Frontal cortex (tissue), 4 donors: ENCODE results near the gene MLLT3. TPM values are rescaled to one million over a fixed set of nuclear protein-coding genes. Genes with fewer than 3 reads are reported as not detected.
"Not testable (repeated sequence)": the region's sequence is repeated elsewhere in the genome, so short reads cannot be mapped to it uniquely, and the experiment has no call there.

Experiments used
- DNase-seq, 2 donors: peaks; one replicate each; pipeline ENCODE4 v3.0.0; 2012; ENCODE audit warnings: low spot score in 2 of 2
- FAIRE-seq: peaks from 2 replicates; lab custom pipeline; 2012; peaks lifted over from hg19 to GRCh38; lab: Jason Lieb, UNC
- total RNA-seq: library from RNA; depleted of rRNA; stranded (reverse); fragments of >200 nt; gene quantifications from one replicate; pipeline ENCODE4 v1.2.3, GENCODE V29; 2014
- donor health status: control.
- donor health status: control.
- donor health status: control.

The MLLT3 gene
- total RNA-seq, 1 donor from 2014 or later: 125 TPM

- DNase-seq (no peak), FAIRE-seq (no peak)
Observed at GRCh38 chr9:20601292-20601691, 21.0 kb downstream of the MLLT3 start.

DNA sequence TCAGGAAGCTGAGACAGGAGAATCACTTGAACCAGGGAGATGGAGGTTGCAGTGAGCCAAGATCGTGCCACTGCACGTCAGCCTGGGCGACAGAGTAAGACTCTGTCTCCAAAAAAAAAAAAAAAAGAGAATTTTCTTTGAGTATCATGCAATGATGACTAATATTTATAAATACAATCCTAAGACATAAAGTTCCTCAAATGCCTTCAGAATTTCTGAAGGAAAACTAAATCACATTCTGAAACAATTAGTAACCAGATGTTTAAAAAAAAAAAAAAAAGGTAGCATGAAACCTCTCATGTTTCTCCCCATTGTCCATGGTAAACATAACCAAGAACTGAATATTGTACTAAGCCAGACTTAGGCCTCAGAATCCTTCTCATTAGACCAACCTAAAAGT is 23.1 kb downstream of the MLLT3 start:
- DNase-seq (no peak), FAIRE-seq (no peak)

- no peak for FAIRE-seq
Observed at GRCh38 chr9:20598367-20598766, 23.9 kb downstream of the MLLT3 start.

GRCh38 chr9:20597862-20598261 is 24.4 kb downstream of the MLLT3 start:
- FAIRE-seq: no peak

More at GRCh38 chr9:20598367-20598766, 23.9 kb downstream of the MLLT3 start:
- no peak for DNase-seq

GRCh38 chr9:20594608-20595007 is 27.7 kb downstream of the MLLT3 start:
- FAIRE-seq: no peak

More at GRCh38 chr9:20597862-20598261, 24.4 kb downstream of the MLLT3 start:
- DNase-seq: no peak

GRCh38 chr9:20593537-20593936 is 28.8 kb downstream of the MLLT3 start:
- FAIRE-seq (peak; percentile 70), DNase-seq (no peak)

More at GRCh38 chr9:20594608-20595007, 27.7 kb downstream of the MLLT3 start:
- DNase-seq: no peak

DNA sequence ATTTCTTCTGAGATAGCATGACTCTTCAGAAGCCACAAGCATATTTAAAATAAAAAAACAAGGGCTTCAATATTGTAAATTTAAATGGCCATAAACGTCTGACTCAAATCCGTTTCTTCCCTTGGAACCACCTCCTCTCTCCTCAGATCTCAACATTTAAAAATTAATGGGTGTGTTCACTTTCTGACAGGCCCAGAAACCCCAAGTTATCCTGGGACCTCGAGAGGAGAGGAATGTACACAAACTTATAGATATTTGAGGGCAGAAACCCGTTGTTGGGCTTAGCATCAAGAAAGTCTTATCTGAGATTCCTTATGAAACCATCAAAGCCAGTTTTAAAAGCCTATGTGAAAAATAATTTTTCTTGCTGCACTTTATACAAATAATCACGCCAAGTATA is 29.2 kb downstream of the MLLT3 start:
- DNase-seq (no peak), FAIRE-seq (no peak)

- DNase-seq (no peak), FAIRE-seq (no peak)
Observed at GRCh38 chr9:20592673-20593072, 29.6 kb downstream of the MLLT3 start.

DNA sequence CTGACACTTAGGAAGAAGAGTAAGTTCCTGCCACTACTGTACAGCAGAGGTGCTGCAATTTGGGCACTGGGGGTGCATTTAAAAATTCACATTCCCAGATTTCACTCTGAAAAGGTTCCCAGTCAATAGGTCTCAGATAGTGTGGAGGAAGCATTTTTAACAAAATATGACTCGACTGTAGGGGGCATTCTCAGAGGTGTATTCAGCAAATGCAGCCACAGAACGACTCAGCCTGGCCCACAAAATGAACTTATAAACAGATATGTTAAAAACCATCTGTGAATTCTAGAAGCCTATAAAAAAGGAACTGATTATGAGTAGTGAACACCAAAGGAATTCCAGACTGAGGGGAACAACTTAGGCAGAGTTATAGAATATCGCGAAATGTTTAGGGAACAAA is 31.1 kb downstream of the MLLT3 start:
- FAIRE-seq (no peak), DNase-seq (no peak)

GRCh38 chr9:20584968-20585643 is 37.2 kb downstream of the MLLT3 start:
- FAIRE-seq (no peak), DNase-seq (no peak)

DNA sequence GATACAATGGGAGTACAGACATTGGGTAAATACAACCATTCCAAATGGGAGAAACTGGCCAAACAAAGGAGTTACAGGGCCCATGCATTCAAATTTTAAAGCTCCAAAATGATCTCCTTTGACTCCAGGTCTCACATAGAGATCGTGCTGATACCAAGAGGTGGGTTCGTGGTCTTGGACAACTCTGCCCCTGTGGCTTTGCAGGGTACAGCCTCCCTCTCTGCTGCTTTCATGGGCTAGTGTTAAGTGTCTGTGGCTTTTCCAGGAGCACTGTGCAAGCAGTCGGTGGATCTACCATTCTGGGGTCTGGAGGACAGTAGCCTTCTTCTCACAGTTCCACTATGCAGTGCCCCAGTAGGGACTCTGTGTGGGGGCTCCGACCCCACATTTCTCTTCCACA is 39.2 kb downstream of the MLLT3 start:
- not testable (repeated sequence) for FAIRE-seq

DNA sequence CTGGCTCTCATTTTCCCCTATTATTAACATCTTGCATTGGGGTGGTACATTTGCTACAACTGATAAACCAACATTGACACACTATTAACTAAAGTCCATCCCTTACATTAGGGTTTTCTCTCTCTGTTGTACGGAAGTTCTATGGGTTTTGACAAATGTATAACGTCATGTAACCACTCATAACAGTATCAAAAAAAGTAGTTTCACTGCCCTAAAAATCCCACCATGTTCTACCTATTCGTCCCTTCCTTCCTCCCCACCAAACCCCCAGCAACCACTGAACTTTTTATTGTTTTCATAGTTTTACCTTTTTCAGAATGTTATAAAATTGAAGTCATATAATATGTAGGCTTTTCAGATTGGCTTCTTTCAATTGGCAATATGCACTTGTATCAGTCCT is 40.1 kb downstream of the MLLT3 start:
- FAIRE-seq: no peak

More for the DNA sequence above, 39.2 kb downstream of the MLLT3 start:
- DNase-seq: not testable (repeated sequence)

GRCh38 chr9:20580673-20581072 is 41.6 kb downstream of the MLLT3 start:
- FAIRE-seq: no peak
- DNase-seq: no peak

More for the DNA sequence above, 40.1 kb downstream of the MLLT3 start:
- no peak for DNase-seq

- FAIRE-seq: no peak
- no peak for DNase-seq
Observed at GRCh38 chr9:20579524-20580314, 42.6 kb downstream of the MLLT3 start.

DNA sequence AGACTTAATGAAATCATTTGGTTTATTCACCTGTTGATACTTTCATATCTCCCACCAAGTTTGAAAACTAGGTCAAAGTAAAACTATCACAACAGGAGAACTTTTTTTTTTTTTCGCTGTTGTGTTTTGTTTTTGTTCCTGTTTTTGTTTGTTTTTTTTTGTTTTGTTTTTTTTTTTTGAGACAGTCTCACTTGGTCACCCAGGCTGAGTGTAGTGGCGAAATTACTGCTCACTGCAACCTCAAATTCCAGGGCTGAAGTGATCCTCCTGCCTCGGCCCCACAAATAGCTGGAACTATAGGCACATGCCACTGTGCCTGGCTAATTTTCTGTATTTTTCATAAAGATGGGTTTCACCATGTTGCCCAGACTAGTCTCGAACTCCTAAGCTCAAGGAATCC is 49.3 kb downstream of the MLLT3 start:
- DNase-seq (no peak), FAIRE-seq (no peak)

- no peak for FAIRE-seq
Observed at GRCh38 chr9:20570756-20571155, 51.5 kb downstream of the MLLT3 start.

DNA sequence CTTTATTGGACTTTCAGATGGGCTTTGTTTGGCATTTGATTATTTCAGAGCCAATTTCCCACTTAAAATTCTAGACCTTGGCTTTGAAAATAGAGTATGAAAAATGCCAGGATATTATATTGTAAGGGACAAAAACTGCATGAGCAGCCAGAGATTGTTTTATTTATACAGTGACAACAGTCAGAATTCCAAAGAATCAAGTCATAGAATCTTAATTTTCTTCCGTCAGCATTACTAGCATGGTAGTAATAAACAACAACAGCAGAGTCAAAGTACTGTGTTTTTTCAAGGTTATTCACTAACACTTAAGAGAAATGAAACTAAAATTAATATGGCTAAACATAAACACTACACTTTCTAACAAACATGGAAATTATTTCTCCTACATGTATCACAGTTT is 52.2 kb downstream of the MLLT3 start:
- FAIRE-seq: no peak
- DNase-seq: no peak

More at GRCh38 chr9:20570756-20571155, 51.5 kb downstream of the MLLT3 start:
- DNase-seq: no peak

DNA sequence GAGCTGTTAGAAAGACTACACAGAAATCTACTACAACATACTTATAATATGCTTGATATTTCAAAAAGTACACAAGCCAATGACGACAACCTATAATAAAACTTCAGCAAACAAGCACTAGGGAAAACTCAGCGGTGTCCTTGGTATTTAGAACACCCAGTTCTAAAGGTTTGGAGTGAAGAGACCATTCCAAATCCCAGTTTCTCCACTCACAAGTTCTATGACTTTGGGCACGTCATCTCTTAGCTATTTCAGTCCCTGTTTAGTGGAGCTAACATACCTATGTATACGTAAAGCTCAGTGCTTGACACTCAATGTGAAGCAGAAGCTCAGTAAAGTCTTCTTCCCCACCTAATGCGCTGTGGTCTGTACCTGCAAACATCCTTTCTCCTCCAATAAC is 52.8 kb downstream of the MLLT3 start:
- FAIRE-seq (no peak), DNase-seq (no peak)

- DNase-seq: no peak
- no peak for FAIRE-seq
Observed at GRCh38 chr9:20568400-20568799, 53.9 kb downstream of the MLLT3 start.

GRCh38 chr9:20566401-20566800 is 55.9 kb downstream of the MLLT3 start:
- no peak for FAIRE-seq

GRCh38 chr9:20564650-20565049 is 57.6 kb downstream of the MLLT3 start:
- DNase-seq (no peak), FAIRE-seq (no peak)

More at GRCh38 chr9:20566401-20566800, 55.9 kb downstream of the MLLT3 start:
- DNase-seq: no peak
